Measurements from ENCODE around the gene ANAPC15. TPM values are rescaled to one million over a fixed set of nuclear protein-coding genes. Genes with fewer than 3 reads are reported as not detected.

ANAPC15 gene
- total and polyA plus RNA-seq, 2 donors (not counting 3 experiments of a cell fraction or from before 2014, with no cell fraction given) = 67.0 to 70.5 TPM

GRCh38 chr11:72146625-72147024 lies 34.1 kb upstream of the ANAPC15 start:
- FAIRE-seq = no peak
- H2AFZ ChIP-seq (ENCODE audit: low read depth, low read length) = no peak overlapping the region

More at GRCh38 chr11:72146625-72147024, 34.1 kb upstream of the ANAPC15 start:
- Histone ChIP-seq H4K20me1 (replicated peaks; ENCODE audit: control insufficient read depth, extremely low read depth, insufficient read depth, low read length) (no peaks in the 10 kb centered on the region), H3K27ac (ENCODE audit: insufficient read depth, low read depth, low read length) (no peak overlapping the region), H3K4me2 (ENCODE audit: insufficient read depth, low read length) (no peak overlapping the region), H3K27me3 (ENCODE audit: control insufficient read depth in 2 of 2, insufficient read depth in 2 of 2, low read length in 2 of 2) (peaks cover 5% of the 10 kb centered on the region in 2 experiments), H3K9ac (replicated peaks; ENCODE audit: extremely low read depth, insufficient read depth, low read length) (no peak overlapping the region), H3K4me1 (ENCODE audit: control insufficient read depth, extremely low read depth, insufficient read depth, low read length) (no peaks in the 10 kb centered on the region), H3K79me2 (ENCODE audit: control insufficient read depth, insufficient read depth, low read length) (no peaks in the 10 kb centered on the region), H3K36me3 (ENCODE audit: control insufficient read depth in 2 of 2, extremely low read depth in 1 of 2, insufficient read depth in 2 of 2, low read length in 2 of 2) (no peaks in the 10 kb centered on the region), H3K9me3 (replicated peaks; ENCODE audit: control insufficient read depth, insufficient read depth, low read length) (no peaks in the 10 kb centered on the region), H3K9me1 (replicated peaks; ENCODE audit: control insufficient read depth, extremely low read depth, insufficient read depth, low read length) (no peaks in the 10 kb centered on the region), H3K4me3 (replicated peaks in 1 of 3; ENCODE audit: insufficient read depth in 1 of 3, low read depth in 1 of 3, low read length in 3 of 3) (no peak overlapping the region)
- POLR2A ChIA-PET = no interaction called here
- no TSS peak for BruUV-seq (replicated peaks)
- CTCF ChIA-PET = interaction anchor here (1.3 to 7.2 kb wide), 4 partner anchors 36 to 284 kb away, joined by 3 to 190 read pairs (median 19); no protein-coding TSS in a partner anchor
- no peak for TF ChIP-seq EZH2 (IDR thresholded peaks at IDR 0.05; ENCODE audit: borderline replicate concordance, low read depth, low read length, severe bottlenecking)
- no peak for TF ChIP-seq CTCF (IDR thresholded peaks at IDR 0.05; ENCODE audit: extremely low read depth in 1 of 2, insufficient read depth in 1 of 2, low read depth in 1 of 2, low read length in 2 of 2)
- no peak for TF ChIP-seq POLR2AphosphoS5 (IDR thresholded peaks at IDR 0.05; ENCODE audit: insufficient read depth, low read depth, low read length)
- no peak for TF ChIP-seq FOS (IDR thresholded peaks at IDR 0.05; ENCODE audit: borderline replicate concordance, insufficient read depth, low read length)
- no peak for TF ChIP-seq POLR2A (IDR thresholded peaks at IDR 0.05; ENCODE audit: low read depth, low read length)
- no peak for TF ChIP-seq MAX (IDR thresholded peaks at IDR 0.05; ENCODE audit: insufficient read depth, insufficient read length)
- no peak for TF ChIP-seq JUN (IDR thresholded peaks at IDR 0.05; ENCODE audit: borderline replicate concordance, insufficient read depth, insufficient read length, low read depth)
- no peak for TF ChIP-seq GATA2 (IDR thresholded peaks at IDR 0.05; ENCODE audit: insufficient read depth, insufficient read length, low read depth, low read length)
- no peak for TF ChIP-seq MYC (IDR thresholded peaks at IDR 0.05; ENCODE audit: low read depth, low read length)
- dilution Hi-C loops (cut with MboI; ENCODE audit: extremely low pct_ligation_motif_present, low sequenced_read_pairs) (no loop called here), intact Hi-C loops (cut with micrococcal nuclease) (loop anchor here (10.0 kb wide), 1 partner anchor 268 kb away; no protein-coding TSS in a partner anchor)
- DNase-seq (ENCODE audit: low read depth, low spot score) = no peak

Measured in endothelial cell of umbilical vein (primary cell).